UCSD-AML1 (cell line): ENCODE measurements around the gene PRR33.
"Not testable (repeated sequence)": the region's sequence is repeated elsewhere in the genome, so short reads cannot be mapped to it uniquely, and the experiment has no call there.

ENCODE experiments used
- DNase-seq: peaks from one replicate; lab custom pipeline; 2025; ENCODE audit not compliant: unreplicated experiment; lab: John Stamatoyannopoulos, UW

The PRR33 gene

GRCh38 chr11:1877211-1878136, 14.2 kb downstream of the PRR33 start:
- DNase-seq = no peak

- DNase-seq = peak; percentile 50
Measured at GRCh38 chr11:1876361-1877063, 15.2 kb downstream of the PRR33 start.

GRCh38 chr11:1875851-1876301, 15.8 kb downstream of the PRR33 start:
- not testable (repeated sequence) for DNase-seq

GRCh38 chr11:1875093-1875850, 16.4 kb downstream of the PRR33 start:
- no peak for DNase-seq

- DNase-seq = not testable (repeated sequence)
Measured at GRCh38 chr11:1874441-1875092, 17.1 kb downstream of the PRR33 start.

- not testable (repeated sequence) for DNase-seq
Measured at GRCh38 chr11:1873813-1874150, 17.9 kb downstream of the PRR33 start.

- DNase-seq = no peak
Measured at GRCh38 chr11:1873048-1873812, 18.5 kb downstream of the PRR33 start.

GRCh38 chr11:1872267-1872985, 19.3 kb downstream of the PRR33 start:
- no peak for DNase-seq

- DNase-seq = no peak
Measured at GRCh38 chr11:1871531-1871930, 20.2 kb downstream of the PRR33 start.

GRCh38 chr11:1870721-1871466, 20.8 kb downstream of the PRR33 start:
- no peak for DNase-seq

GRCh38 chr11:1870326-1870696, 21.4 kb downstream of the PRR33 start:
- DNase-seq = no peak

GRCh38 chr11:1869427-1870325, 22.0 kb downstream of the PRR33 start:
- no peak for DNase-seq

- no peak for DNase-seq
Measured at GRCh38 chr11:1868636-1869291, 22.9 kb downstream of the PRR33 start.

GRCh38 chr11:1868056-1868635, 23.5 kb downstream of the PRR33 start:
- DNase-seq = no peak

GRCh38 chr11:1867381-1867780, 24.3 kb downstream of the PRR33 start:
- no peak for DNase-seq

GRCh38 chr11:1866776-1867175, 24.9 kb downstream of the PRR33 start:
- DNase-seq = no peak

GRCh38 chr11:1866226-1866625, 25.5 kb downstream of the PRR33 start:
- no peak for DNase-seq
